GM12873 (cell line): ENCODE data around the gene PURB.

Experiments used
- CTCF ChIP-seq: IDR thresholded peaks from 2 replicates; pipeline ENCODE4 v1.5.1; 2012; ENCODE audit warnings: low read depth, mild to moderate bottlenecking, moderate library complexity, low read length, control low read depth; ENCODE audit not compliant: insufficient read depth; ENCODE audit errors: missing control alignments

Gene PURB

GRCh38 chr7:44845451-44845850, 39.9 kb downstream of the PURB start:
- TF ChIP-seq CTCF, result no peak

- TF ChIP-seq CTCF, result no peak
Observed at GRCh38 chr7:44838751-44839150, 46.6 kb downstream of the PURB start.

DNA sequence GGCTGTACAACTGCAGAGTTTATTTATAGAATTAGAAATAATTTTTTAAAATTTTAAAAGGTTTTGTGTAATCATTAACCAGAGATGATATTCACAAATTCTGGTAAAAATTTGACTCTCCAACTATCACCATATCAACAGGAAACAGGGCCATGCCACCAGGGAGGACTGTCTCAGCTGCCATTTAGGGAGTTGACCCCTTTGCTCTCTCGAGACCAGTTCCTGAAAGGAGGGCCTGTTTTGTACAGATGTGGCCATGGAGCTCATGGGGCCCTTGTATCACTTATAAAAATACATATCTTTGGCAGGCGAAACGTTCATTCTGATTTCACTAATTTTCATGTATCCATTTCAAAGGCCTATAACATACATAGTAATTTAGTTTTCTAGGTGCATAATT, 57.8 kb downstream of the PURB start:
- no peak for TF ChIP-seq CTCF
